Activated T-helper 1 cell treated with anti-CD3 and anti-CD28 coated beads, Interleukin-12 subunit alpha, Interleukin-12 subunit beta, Interleukin-2, Interleukin-4 antibody, amounts not matched to agents 30 ng/mL and 10 ng/mL and 1 ng/mL, durations not matched to agents 14 hours and 24 hours and 36 hours (primary cell): ENCODE results near the gene MMP12. TPM values are rescaled to one million over a fixed set of nuclear protein-coding genes. Genes with fewer than 3 reads are reported as not detected.
A peak's percentile ranks its signal among the peaks of the same experiment; 100 is the strongest.

Experiments used
- DNase-seq: peaks from one replicate; pipeline ENCODE4 v3.0.0; 2021; ENCODE audit warnings: low spot score
- H3K27ac Mint-ChIP-seq: one replicate; pipeline ENCODE4 v1.8.0; 2021; ENCODE audit warnings: mild to moderate bottlenecking, mixed read lengths
- H3K27me3 Mint-ChIP-seq: one replicate; pipeline ENCODE4 v1.8.0; 2022; ENCODE audit warnings: mild to moderate bottlenecking, moderate library complexity, mixed read lengths; ENCODE audit not compliant: insufficient read depth
- H3K36me3 Mint-ChIP-seq: one replicate; pipeline ENCODE4 v1.8.0; 2021; ENCODE audit warnings: low read depth, mixed read lengths
- H3K4me1 Mint-ChIP-seq: one replicate; pipeline ENCODE4 v1.8.0; 2021; ENCODE audit warnings: low read depth, mixed read lengths
- H3K4me3 Mint-ChIP-seq: one replicate; pipeline ENCODE4 v1.8.0; 2021; ENCODE audit warnings: mild to moderate bottlenecking, moderate library complexity, mixed read lengths
- H3K9me3 Mint-ChIP-seq: one replicate; pipeline ENCODE4 v1.8.0; 2021; ENCODE audit warnings: mixed read lengths
- intact Hi-C: fragments of 100-400 bp; cut with micrococcal nuclease; formaldehyde crosslinking; loops from one replicate; pipeline ENCODE4 v1.15.1; 2024
- total RNA-seq: library from RNA; stranded (reverse); gene quantifications from 2 replicates; pipeline ENCODE4 v1.2.3, GENCODE V29; 2022

Gene MMP12
- total RNA-seq, 1 donor from 2014 or later: 0.10 TPM

DNA sequence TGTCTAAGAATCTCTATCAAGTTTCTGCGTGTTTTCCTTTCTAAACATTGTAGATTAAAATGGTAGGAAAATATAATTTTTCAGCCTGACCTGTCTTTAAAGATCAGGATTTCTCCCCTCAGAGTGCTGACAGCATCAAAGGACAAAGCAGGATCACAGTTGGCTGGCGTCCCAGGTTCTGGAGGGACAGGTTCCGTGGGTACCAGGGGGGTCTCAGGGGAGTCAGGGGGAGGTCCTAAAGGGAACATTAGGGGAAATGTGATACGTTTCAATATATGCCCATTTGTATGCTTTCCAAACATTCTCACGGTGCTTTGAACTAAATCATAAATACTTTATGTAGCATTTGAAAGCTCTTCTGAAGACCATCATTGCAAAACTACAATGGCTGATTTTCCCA, 34.8 kb downstream of the MMP12 start:
- DNase-seq: no peak
- Mint-ChIP-seq H3K27me3 (peaks cover 5% of the 10 kb centered on the region), H3K4me3 (no peak overlapping the region), H3K36me3 (no peaks in the 10 kb centered on the region), H3K27ac (no peak overlapping the region), H3K9me3 (no peaks in the 10 kb centered on the region), H3K4me1 (no peaks in the 10 kb centered on the region)
- intact Hi-C loops: no loop called here

DNA sequence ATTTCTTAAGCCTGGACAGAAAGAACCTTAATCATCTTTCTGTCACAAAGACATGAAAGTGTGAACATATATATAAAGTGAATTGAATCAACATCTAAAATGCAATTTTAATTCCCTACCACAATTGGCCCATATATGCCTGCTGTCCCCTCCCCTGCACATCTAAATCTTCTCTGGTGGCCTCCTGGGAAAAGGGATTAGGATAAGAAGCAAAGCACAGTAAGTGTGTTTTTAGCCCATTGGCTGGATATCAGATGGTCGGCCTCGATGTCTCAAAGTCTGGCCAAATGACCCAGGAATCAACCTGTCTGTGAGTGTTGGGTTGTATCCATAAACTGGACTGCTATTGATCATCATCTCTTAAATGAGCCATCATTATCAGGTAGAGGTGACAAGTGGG, 37.1 kb downstream of the MMP12 start:
- Mint-ChIP-seq H3K4me3 (no peak overlapping the region), H3K27me3 (peaks cover 3% of the 10 kb centered on the region), H3K36me3 (no peaks in the 10 kb centered on the region), H3K27ac (no peak overlapping the region), H3K9me3 (no peaks in the 10 kb centered on the region), H3K4me1 (no peaks in the 10 kb centered on the region)
- intact Hi-C loops: loop anchor here (10.0 kb wide), 1 partner anchor 217 kb away; no protein-coding TSS in a partner anchor
- DNase-seq: no peak

DNA sequence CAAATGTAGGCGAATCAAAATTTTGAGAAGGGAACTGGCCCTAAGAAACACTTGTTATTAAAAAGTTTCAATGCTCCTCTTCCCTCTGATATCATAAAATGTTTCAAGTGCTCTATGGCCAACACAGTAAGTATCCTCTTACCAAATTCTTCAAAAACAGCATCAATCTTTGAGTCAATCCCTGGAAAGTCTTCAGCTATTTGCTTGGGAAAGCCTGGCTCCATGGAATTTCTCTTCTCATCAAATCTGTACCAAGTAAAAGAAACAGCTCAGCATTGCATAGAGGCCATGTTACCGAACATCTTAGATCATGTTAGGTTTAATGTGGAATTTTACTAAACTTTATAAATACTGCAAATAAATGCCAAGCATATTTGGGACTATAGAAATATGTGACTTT, 37.6 kb downstream of the MMP12 start:
- DNase-seq: no peak
- Mint-ChIP-seq H3K4me1 (no peaks in the 10 kb centered on the region), H3K9me3 (no peaks in the 10 kb centered on the region), H3K27ac (no peak overlapping the region), H3K36me3 (no peaks in the 10 kb centered on the region), H3K27me3 (peaks cover 6% of the 10 kb centered on the region), H3K4me3 (no peak overlapping the region)
- intact Hi-C loops: loop anchor here (10.0 kb wide), 1 partner anchor 218 kb away; no protein-coding TSS in a partner anchor

DNA sequence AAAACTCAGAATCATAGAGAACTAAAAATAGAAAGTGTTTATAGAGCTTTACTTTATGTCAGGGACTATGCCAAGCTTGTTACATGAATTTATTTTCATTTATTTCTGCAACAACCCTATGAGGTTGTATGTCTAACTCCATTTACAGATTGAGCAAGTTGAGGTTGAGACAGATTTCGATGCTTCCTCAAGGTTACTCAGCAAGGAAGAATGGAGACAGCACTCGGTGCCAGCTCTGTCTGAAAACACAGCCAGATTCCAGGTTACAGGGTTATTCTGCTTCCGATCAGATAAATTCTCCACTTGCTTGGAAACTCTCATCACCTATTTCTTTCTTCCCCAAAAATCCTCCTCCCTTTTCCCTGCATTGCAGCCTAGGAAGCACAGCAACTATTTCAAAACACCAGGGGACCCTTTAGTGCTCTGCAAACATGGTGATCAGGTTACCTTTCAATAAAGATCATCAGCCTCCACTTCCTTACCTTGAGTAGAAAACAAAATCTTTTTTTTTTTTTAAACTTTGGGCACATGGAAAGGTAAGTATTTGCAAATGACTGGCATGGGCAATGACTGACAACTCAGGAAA, 38.4 kb downstream of the MMP12 start:
- H3K9me3 Mint-ChIP-seq: no peaks in the 10 kb centered on the region
- no peaks in the 10 kb centered on the region for H3K4me1 Mint-ChIP-seq
- H3K36me3 Mint-ChIP-seq: no peaks in the 10 kb centered on the region
- intact Hi-C loops: loop anchor here (10.0 kb wide), 1 partner anchor 218 kb away; no protein-coding TSS in a partner anchor
- H3K27me3 Mint-ChIP-seq: peaks cover 10% of the 10 kb centered on the region
- no peak overlapping the region for H3K4me3 Mint-ChIP-seq
- no peak overlapping the region for H3K27ac Mint-ChIP-seq
- no peak for DNase-seq

DNA sequence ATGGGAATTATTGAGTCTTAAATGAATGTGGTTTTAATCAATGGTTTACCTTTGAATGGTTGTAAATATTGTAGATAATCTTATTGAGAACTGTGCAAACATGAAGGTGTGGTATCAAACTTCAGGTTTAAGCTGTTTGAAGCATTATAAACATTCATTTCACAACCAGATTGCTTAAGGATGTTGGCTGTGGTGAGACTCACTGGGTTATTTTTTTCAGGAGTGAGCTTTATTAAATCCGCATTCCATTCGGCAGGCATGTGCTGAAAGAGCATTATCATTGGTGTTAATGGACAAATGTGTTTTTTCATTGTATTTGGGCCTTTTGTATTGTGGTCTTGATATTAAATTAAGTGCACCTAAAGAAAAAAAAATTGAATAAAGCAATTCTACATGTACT, 41.1 kb downstream of the MMP12 start:
- Mint-ChIP-seq H3K9me3 (no peaks in the 10 kb centered on the region), H3K27ac (no peak overlapping the region), H3K4me3 (no peak overlapping the region), H3K27me3 (peaks cover 23% of the 10 kb centered on the region), H3K36me3 (no peaks in the 10 kb centered on the region), H3K4me1 (no peaks in the 10 kb centered on the region)
- intact Hi-C loops: loop anchor here (10.0 kb wide), 1 partner anchor 221 kb away; no protein-coding TSS in a partner anchor
- no peak for DNase-seq

DNA sequence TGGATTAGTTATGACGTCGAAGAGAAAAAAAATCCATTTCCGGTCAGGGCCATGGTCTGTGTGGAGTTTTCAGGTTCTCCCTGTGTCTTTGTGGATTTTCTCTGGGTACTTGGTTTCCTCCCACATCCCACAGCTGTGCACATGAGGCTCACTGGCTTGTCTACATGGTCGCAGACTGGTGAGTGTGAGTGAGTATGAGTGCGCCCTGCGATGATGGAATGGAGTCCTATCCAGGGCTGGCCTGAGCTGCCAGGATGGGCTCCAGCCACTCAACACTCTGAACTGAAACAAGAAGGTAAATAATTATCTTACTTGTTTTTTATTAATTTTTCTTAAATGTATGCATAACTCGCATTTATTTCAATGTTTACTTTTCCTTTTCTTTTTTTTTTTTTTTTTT, 42.2 kb downstream of the MMP12 start:
- intact Hi-C loops: loop anchor here (1.0 to 10.0 kb wide), 2 partner anchors 109 to 222 kb away; no protein-coding TSS in a partner anchor
- no peaks in the 10 kb centered on the region for H3K36me3 Mint-ChIP-seq
- no peaks in the 10 kb centered on the region for H3K4me1 Mint-ChIP-seq
- no peak overlapping the region for H3K27ac Mint-ChIP-seq
- no peak for DNase-seq
- H3K9me3 Mint-ChIP-seq: no peaks in the 10 kb centered on the region
- H3K4me3 Mint-ChIP-seq: no peak overlapping the region
- H3K27me3 Mint-ChIP-seq: peaks cover 23% of the 10 kb centered on the region

DNA sequence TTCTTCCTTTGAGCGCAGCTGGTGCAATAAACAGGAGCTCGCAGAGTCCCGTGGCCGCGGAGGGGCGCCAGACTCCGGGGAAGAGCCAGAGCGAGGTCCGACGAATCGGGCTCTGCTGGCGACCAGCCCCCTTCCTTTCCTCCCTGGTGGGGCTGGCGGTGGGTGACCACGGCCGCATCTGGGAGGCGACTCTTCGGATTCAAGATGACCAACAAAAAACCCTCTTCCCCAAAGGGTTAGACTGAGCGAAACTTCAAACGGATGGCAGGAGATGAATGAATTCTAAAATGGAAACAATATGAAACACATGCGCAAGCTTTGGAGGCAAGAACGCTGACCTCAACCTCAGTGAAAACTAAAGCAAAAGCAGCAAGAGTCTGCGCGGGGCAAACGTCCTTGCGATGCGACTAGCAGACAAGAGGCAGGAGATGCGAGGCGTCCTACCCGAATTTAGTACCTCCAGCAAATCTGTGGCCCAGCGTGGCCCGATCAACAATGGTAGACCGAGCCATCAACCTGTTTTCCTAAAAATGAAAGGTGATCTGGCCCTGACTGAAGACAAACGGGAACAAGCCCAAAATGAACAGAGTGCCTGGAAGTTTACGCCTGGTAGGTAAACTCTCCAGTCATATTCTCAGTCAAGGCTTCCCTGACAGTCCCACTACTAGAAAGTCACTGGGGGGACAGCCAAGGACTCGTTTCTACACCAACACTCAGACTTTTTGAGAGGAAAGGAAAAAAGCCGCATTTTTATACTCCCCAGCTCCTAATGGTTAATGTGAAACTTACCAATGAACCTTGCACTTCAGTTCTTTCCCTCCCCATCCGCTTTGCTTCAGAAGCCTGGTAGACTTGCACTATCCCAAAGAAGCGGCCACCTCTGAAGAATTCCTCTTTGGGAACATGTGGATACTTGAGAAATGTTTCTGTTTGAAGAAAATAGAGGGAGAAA, 43.0 kb downstream of the MMP12 start:
- peak overlapping the region; percentile 56 for H3K4me3 Mint-ChIP-seq
- intact Hi-C loops: loop anchor here (1.0 to 10.0 kb wide), 2 partner anchors 110 to 223 kb away; no protein-coding TSS in a partner anchor
- no peaks in the 10 kb centered on the region for H3K36me3 Mint-ChIP-seq
- peaks cover 23% of the 10 kb centered on the region for H3K27me3 Mint-ChIP-seq
- no peak overlapping the region for H3K27ac Mint-ChIP-seq
- H3K9me3 Mint-ChIP-seq: no peaks in the 10 kb centered on the region
- H3K4me1 Mint-ChIP-seq: no peaks in the 10 kb centered on the region
- DNase-seq: no peak

DNA sequence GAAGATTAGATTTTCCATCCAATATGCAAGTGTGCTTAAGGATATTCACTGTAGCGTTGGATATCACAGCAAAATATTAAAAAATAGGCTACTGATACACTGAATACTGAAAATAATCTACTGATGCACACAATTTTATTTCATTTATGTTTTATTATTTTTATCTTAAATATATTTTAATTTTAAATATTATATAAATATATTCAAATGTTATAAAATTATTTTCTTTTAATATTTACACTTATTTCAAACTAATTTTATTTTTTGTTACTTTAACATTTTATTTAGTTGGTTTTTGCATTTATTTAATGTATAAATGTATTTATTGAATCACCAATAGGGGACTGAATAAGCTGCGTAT, 43.7 kb downstream of the MMP12 start:
- Mint-ChIP-seq H3K27ac (no peak overlapping the region), H3K9me3 (no peaks in the 10 kb centered on the region), H3K27me3 (peaks cover 23% of the 10 kb centered on the region), H3K4me1 (no peaks in the 10 kb centered on the region), H3K4me3 (no peak overlapping the region), H3K36me3 (no peaks in the 10 kb centered on the region)
- intact Hi-C loops: loop anchor here (10.0 kb wide), 1 partner anchor 224 kb away; no protein-coding TSS in a partner anchor
- no peak for DNase-seq

DNA sequence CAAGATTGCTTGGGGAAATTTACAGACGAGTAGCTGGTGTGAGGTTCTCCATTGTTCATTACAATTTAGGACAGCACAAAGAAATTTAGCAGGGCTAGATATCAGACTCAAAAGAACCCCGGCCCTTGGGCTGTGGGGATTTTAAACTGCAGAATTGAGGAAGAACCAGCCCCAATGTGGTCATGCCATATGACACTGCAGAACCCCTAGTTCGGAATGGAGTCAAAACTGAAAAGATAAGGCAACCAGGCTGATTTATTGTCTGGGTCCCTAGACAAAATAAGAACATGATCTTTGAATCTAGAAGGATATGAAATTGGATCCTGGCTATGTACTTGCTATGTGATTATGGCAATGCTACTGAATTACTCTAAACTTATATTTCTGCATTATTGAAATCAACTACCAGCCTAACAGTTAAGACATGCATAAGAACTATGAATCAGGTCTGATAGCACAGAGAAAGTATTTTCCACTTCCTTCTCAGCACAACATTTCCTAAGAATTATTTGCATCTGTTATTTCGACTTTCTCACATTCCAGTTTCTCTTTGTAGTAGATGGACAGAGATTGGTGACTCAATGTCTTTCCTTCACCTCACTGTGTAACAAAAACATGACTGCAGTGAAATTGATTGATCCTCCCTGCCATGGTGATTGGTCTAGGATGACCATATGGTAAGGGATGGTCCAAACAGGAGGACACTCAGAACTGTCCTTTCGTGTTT, 44.6 kb downstream of the MMP12 start:
- H3K4me3 Mint-ChIP-seq: no peak overlapping the region
- H3K4me1 Mint-ChIP-seq: no peaks in the 10 kb centered on the region
- intact Hi-C loops: loop anchor here (10.0 kb wide), 1 partner anchor 225 kb away; no protein-coding TSS in a partner anchor
- no peak overlapping the region for H3K27ac Mint-ChIP-seq
- no peaks in the 10 kb centered on the region for H3K36me3 Mint-ChIP-seq
- peaks cover 23% of the 10 kb centered on the region for H3K27me3 Mint-ChIP-seq
- no peak for DNase-seq
- no peaks in the 10 kb centered on the region for H3K9me3 Mint-ChIP-seq

DNA sequence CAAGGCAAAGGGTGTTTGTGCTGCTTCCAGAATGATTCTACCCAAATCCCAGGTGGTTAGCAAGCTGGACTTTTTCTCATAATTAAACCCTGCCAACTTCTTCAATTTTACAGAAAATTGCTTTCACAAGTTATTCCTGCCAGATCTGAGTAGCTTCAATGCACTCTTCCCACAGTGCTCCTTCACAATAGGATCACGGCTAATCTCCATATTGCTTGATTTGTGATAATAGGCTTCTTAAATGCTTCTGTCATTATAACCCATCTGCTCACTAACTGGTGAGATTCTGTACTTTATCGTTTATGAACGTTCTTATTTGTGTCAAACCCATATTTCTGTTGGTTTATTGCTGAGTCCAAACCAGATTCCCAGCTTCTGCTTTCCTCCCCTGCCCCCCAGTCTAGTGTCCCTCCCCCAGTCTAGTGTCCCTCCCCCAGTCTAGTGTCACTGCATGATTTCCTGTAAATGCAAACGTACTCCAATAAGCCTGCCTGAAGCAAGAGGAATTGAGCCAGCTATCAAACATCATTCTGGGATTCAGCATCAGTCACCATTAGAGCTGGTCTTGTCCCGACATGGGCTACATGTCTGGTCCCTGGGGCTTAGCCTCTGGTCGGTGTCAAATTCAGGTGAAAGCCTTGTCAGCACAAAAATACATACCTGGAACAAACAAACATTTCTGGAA, 45.3 kb downstream of the MMP12 start:
- intact Hi-C loops: no loop called here
- Mint-ChIP-seq H3K36me3 (no peaks in the 10 kb centered on the region), H3K9me3 (no peaks in the 10 kb centered on the region), H3K27me3 (peaks cover 23% of the 10 kb centered on the region), H3K4me3 (no peak overlapping the region), H3K27ac (no peak overlapping the region), H3K4me1 (no peaks in the 10 kb centered on the region)
- DNase-seq: no peak

DNA sequence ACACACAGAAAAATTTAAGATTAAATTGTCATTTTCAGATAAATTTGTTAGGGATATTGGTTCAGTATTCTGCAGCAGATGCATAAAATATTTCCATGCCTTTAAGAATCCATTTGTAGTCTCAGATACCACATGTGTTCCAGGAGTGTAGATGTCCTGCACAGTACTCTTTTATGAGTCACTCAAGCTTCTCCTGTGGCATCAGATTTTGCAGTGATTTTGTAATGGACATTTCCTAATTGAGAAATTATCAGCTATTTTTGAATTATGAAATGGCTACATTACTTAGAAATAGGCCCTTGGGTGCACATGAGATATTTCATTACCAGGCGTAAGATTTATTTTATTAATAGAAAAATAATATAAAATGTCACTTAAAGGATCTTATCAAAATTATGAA, 50.2 kb downstream of the MMP12 start:
- intact Hi-C loops: no loop called here
- Mint-ChIP-seq H3K27ac (no peak overlapping the region), H3K9me3 (no peaks in the 10 kb centered on the region), H3K4me1 (no peaks in the 10 kb centered on the region), H3K27me3 (peaks cover under 1% of the 10 kb centered on the region), H3K4me3 (no peak overlapping the region), H3K36me3 (no peaks in the 10 kb centered on the region)
- no peak for DNase-seq

DNA sequence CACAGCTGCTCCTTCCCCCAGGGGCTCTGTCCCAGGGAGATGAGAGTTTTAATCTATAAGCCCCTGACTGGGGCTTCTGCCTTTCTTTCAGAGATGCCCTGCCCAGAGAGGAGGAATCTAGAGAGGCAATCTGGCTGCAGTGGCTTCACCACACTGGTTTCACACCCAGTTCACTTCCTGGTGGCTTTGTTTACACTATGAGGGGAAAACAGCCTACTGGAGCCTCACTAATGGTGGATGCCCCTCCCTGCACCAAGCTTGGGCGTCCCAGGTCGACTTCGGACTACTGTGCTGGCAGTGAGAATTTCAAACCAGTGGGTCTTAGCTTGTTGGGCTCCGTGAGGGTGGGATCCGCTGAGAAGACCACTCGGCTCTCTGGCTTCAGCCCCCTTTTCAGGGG, 55.3 kb downstream of the MMP12 start:
- Mint-ChIP-seq H3K27me3 (no peaks in the 10 kb centered on the region), H3K9me3 (peaks cover 9% of the 10 kb centered on the region), H3K27ac (no peak overlapping the region), H3K4me1 (no peaks in the 10 kb centered on the region), H3K36me3 (no peaks in the 10 kb centered on the region), H3K4me3 (no peak overlapping the region)
- no peak for DNase-seq
- intact Hi-C loops: no loop called here
